ENCODE data around the gene MARS2. TPM values are rescaled to one million over a fixed set of nuclear protein-coding genes. Genes with fewer than 3 reads are reported as not detected.
"Not testable (repeated sequence)": the region's sequence is repeated elsewhere in the genome, so short reads cannot be mapped to it uniquely, and the experiment has no call there.

MARS2 gene
- total and polyA plus RNA-seq, 4 donors = 0.74 to 3.7 (median 2.5) TPM

GRCh38 chr2:197709140-197709539, 4.0 kb downstream of the MARS2 start:
- H3K27ac ChIP-seq (ENCODE audit: low read depth in 1 of 2, low read length in 2 of 2); H3K36me3 ChIP-seq (ENCODE audit: control insufficient read depth in 1 of 2, insufficient read depth in 2 of 2, low read length in 1 of 2); H3K4me1 ChIP-seq (ENCODE audit: control insufficient read depth in 1 of 2, insufficient read depth in 2 of 2, low read length in 2 of 2); H3K9me3 ChIP-seq (ENCODE audit: control insufficient read depth, low read length); H3K4me3 ChIP-seq (ENCODE audit: low read length in 2 of 2); ATAC-seq (ENCODE audit: low FRiP score); H3K27me3 ChIP-seq (ENCODE audit: control insufficient read depth in 1 of 2, insufficient read depth in 2 of 2, low read length in 1 of 2); DNase-seq: not testable (repeated sequence)
- WGBS, 2 donors = 92 to 93% methylated on average over 7 of the region's 7 CpGs
- intact Hi-C loops (cut with DNase I) = loop anchor here in 1 of 2 donors (2.0 to 10.0 kb wide), 4 partner anchors 68 to 588 kb away; partner anchors contain the start of genes COQ10B and HSPE1

DNA sequence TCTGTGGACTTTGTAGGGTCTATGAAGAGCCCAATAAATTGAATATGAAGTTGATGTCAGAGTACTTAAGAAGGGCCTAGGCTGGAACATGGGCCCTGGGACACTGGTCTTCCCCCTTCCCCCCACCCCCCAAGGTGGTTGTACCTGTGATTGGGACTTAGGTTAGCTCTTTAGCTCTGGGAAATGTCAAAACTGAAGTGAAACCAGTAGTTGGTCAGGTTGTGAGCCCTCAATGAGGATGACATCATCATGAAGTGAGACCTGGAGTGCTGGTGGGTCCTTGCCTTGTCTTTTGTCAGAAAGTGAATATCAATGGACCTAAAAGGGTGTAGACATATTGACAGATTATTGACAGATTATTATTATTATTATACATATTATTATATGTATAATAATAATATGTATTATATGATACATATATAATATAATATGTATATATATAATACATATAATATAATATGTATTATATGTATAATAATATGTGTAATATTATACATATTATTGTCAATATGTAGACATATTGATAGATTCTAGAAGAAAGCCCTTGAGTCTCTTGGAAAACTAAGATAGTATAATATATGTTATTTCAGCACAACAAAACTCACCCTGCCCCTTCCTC, 5.4 kb downstream of the MARS2 start:
- H3K9me3 ChIP-seq (ENCODE audit: control insufficient read depth, low read length) = no peaks in the 10 kb centered on the region
- no peaks in the 10 kb centered on the region for H3K27me3 ChIP-seq (ENCODE audit: control insufficient read depth in 1 of 2, insufficient read depth in 2 of 2, low read length in 1 of 2)
- H3K4me3 ChIP-seq (ENCODE audit: low read length in 2 of 2) = no peak overlapping the region
- no peak for DNase-seq
- peaks cover 0 to 5% of the 10 kb centered on the region in 2 donors for H3K4me1 ChIP-seq (ENCODE audit: control insufficient read depth in 1 of 2, insufficient read depth in 2 of 2, low read length in 2 of 2)
- ATAC-seq (ENCODE audit: low FRiP score) = no peak
- intact Hi-C loops (cut with DNase I) = no loop called here
- peaks cover 0 to 2% of the 10 kb centered on the region in 2 donors for H3K36me3 ChIP-seq (ENCODE audit: control insufficient read depth in 1 of 2, insufficient read depth in 2 of 2, low read length in 1 of 2)
- no peak overlapping the region for H3K27ac ChIP-seq (ENCODE audit: low read depth in 1 of 2, low read length in 2 of 2)

- intact Hi-C loops (cut with DNase I) = no loop called here
- Histone ChIP-seq H3K4me1 (ENCODE audit: control insufficient read depth in 1 of 2, insufficient read depth in 2 of 2, low read length in 2 of 2) (peaks cover 0 to 5% of the 10 kb centered on the region in 2 donors), H3K27me3 (ENCODE audit: control insufficient read depth in 1 of 2, insufficient read depth in 2 of 2, low read length in 1 of 2) (no peaks in the 10 kb centered on the region), H3K4me3 (ENCODE audit: low read length in 2 of 2) (no peak overlapping the region), H3K27ac (ENCODE audit: low read depth in 1 of 2, low read length in 2 of 2) (no peak overlapping the region), H3K9me3 (ENCODE audit: control insufficient read depth, low read length) (no peaks in the 10 kb centered on the region), H3K36me3 (ENCODE audit: control insufficient read depth in 1 of 2, insufficient read depth in 2 of 2, low read length in 1 of 2) (peaks cover 0 to 2% of the 10 kb centered on the region in 2 donors)
- DNase-seq (no peak), ATAC-seq (ENCODE audit: low FRiP score) (no peak)
These were observed 6.4 kb downstream of the MARS2 start for GRCh38 chr2:197711578-197711977.

DNA sequence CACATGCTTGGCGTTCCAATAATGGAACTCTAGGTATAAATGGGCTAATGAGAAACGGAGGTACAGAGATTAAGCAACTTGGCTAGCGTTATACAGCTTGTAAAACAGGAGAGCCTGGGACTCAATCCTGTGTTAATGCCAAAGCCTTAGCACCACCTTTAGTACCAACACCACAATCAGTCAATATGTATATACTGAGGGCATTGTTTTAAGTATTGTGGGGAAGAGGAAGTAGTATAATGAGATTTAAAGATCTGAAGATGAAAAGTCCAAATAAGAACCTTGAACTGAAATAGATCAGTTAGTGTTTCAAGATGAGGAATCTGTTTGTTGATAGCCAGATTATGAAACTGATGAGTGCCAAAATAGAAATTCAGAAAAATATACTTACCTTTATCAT, 8.1 kb downstream of the MARS2 start:
- ATAC-seq (ENCODE audit: low FRiP score) (no peak), DNase-seq (no peak)
- no peak overlapping the region for H3K4me3 ChIP-seq (ENCODE audit: low read length in 2 of 2)
- no peak overlapping the region for H3K27ac ChIP-seq (ENCODE audit: low read depth in 1 of 2, low read length in 2 of 2)
- WGBS, 2 donors = 93 to 94% methylated on average over 3 of the region's 3 CpGs
- no peaks in the 10 kb centered on the region for H3K27me3 ChIP-seq (ENCODE audit: control insufficient read depth in 1 of 2, insufficient read depth in 2 of 2, low read length in 1 of 2)
- intact Hi-C loops (cut with DNase I) = no loop called here
- peaks cover 0 to 2% of the 10 kb centered on the region in 2 donors for H3K36me3 ChIP-seq (ENCODE audit: control insufficient read depth in 1 of 2, insufficient read depth in 2 of 2, low read length in 1 of 2)
- peaks cover 0 to 2% of the 10 kb centered on the region in 2 donors for H3K4me1 ChIP-seq (ENCODE audit: control insufficient read depth in 1 of 2, insufficient read depth in 2 of 2, low read length in 2 of 2)
- H3K9me3 ChIP-seq (ENCODE audit: control insufficient read depth, low read length) = no peaks in the 10 kb centered on the region

DNA sequence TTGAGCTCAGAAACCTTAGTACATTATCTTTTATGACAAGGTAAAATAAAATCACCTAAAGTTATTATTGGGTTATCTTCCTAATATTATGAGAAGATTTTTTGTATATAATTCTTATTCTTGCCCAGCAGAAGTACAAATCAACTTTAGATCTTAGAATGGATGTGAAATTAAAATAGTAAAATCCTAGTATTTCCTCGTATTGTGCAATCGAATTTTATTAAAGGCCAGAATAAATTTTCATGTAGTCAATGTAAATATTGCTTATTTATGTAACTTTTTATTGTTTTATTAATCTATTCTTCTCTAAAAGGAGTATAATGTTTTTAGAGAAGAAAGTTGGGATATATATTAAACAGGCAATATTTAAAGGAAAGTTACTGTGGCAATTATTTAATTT, 12.7 kb downstream of the MARS2 start:
- DNase-seq (no peak), ATAC-seq (ENCODE audit: low FRiP score) (no peak)
- H3K4me1 ChIP-seq (ENCODE audit: control insufficient read depth in 1 of 2, insufficient read depth in 2 of 2, low read length in 2 of 2) = no peaks in the 10 kb centered on the region
- peaks cover 0 to 2% of the 10 kb centered on the region in 2 donors for H3K36me3 ChIP-seq (ENCODE audit: control insufficient read depth in 1 of 2, insufficient read depth in 2 of 2, low read length in 1 of 2)
- H3K27ac ChIP-seq (ENCODE audit: low read depth in 1 of 2, low read length in 2 of 2) = no peak overlapping the region
- H3K27me3 ChIP-seq (ENCODE audit: control insufficient read depth in 1 of 2, insufficient read depth in 2 of 2, low read length in 1 of 2) = no peaks in the 10 kb centered on the region
- intact Hi-C loops (cut with DNase I) = no loop called here
- no peaks in the 10 kb centered on the region for H3K9me3 ChIP-seq (ENCODE audit: control insufficient read depth, low read length)
- H3K4me3 ChIP-seq (ENCODE audit: low read length in 2 of 2) = no peak overlapping the region
- 91 to 93% methylated on average over 2 of the region's 2 CpGs for WGBS, 2 donors

DNA sequence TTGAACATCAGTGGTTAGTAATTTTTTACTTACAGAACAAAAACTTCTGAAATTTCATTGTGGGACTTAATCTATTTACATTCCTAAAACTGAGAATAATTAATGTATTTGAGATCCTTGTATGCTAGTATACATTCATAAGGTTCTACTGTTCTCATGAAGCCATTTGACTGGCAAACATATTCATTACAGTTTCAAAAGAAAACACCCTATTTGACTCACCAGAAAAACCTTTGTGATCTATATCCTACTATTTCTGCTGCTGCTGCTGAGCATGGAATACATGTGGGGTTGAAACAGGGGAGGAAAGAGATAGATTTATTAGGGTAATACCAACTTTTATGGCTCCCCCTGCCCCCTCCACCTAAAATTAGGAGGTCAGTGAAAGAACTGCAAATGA, 21.8 kb downstream of the MARS2 start:
- ATAC-seq (ENCODE audit: low FRiP score) = no peak
- intact Hi-C loops (cut with DNase I) = no loop called here
- no peak overlapping the region for H3K27ac ChIP-seq (ENCODE audit: low read depth in 1 of 2, low read length in 2 of 2)

GRCh38 chr2:197728555-197729544, 23.7 kb downstream of the MARS2 start:
- intact Hi-C loops (cut with DNase I); H3K4me3 ChIP-seq (ENCODE audit: low read length in 2 of 2); ATAC-seq (ENCODE audit: low FRiP score); H3K27ac ChIP-seq (ENCODE audit: low read depth in 1 of 2, low read length in 2 of 2); H3K36me3 ChIP-seq (ENCODE audit: control insufficient read depth in 1 of 2, insufficient read depth in 2 of 2, low read length in 1 of 2); H3K27me3 ChIP-seq (ENCODE audit: control insufficient read depth in 1 of 2, insufficient read depth in 2 of 2, low read length in 1 of 2); H3K9me3 ChIP-seq (ENCODE audit: control insufficient read depth, low read length); H3K4me1 ChIP-seq (ENCODE audit: control insufficient read depth in 1 of 2, insufficient read depth in 2 of 2, low read length in 2 of 2); DNase-seq: not testable (repeated sequence)
- WGBS, 2 donors = 85 to 90% methylated on average over 24 to 31 of the region's 32 CpGs

More for the DNA sequence above, 21.8 kb downstream of the MARS2 start:
- Histone ChIP-seq H3K4me3 (ENCODE audit: low read length in 2 of 2) (no peak overlapping the region), H3K4me1 (ENCODE audit: control insufficient read depth in 1 of 2, insufficient read depth in 2 of 2, low read length in 2 of 2) (no peaks in the 10 kb centered on the region), H3K27me3 (ENCODE audit: control insufficient read depth in 1 of 2, insufficient read depth in 2 of 2, low read length in 1 of 2) (no peaks in the 10 kb centered on the region), H3K9me3 (ENCODE audit: control insufficient read depth, low read length) (no peaks in the 10 kb centered on the region), H3K36me3 (ENCODE audit: control insufficient read depth in 1 of 2, insufficient read depth in 2 of 2, low read length in 1 of 2) (no peaks in the 10 kb centered on the region)
- DNase-seq = no peak

DNA sequence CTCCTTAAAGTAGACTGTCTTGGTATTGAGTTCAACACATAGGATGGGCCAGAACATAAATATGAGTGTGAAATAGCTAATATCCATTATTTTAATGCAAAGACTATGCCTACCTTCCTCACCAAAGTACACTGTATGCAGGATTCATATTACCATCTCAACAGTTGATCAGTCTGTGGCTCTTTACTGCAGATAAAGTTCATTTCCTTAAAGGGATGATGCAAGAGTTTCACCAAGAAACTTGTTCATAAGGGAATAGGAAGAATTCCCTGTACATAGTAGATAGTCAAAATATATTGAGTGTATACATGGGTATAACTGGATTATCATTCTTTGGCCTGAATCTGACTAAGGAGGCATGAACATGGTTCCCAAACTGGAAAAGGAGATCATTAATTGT, 35.0 kb downstream of the MARS2 start:
- ATAC-seq (ENCODE audit: low FRiP score) (no peak), DNase-seq (no peak)
- no peaks in the 10 kb centered on the region for H3K36me3 ChIP-seq (ENCODE audit: control insufficient read depth in 1 of 2, insufficient read depth in 2 of 2, low read length in 1 of 2)
- H3K9me3 ChIP-seq (ENCODE audit: control insufficient read depth, low read length) = no peaks in the 10 kb centered on the region
- H3K4me1 ChIP-seq (ENCODE audit: control insufficient read depth in 1 of 2, insufficient read depth in 2 of 2, low read length in 2 of 2) = no peaks in the 10 kb centered on the region
- intact Hi-C loops (cut with DNase I) = no loop called here
- H3K27ac ChIP-seq (ENCODE audit: low read depth in 1 of 2, low read length in 2 of 2) = no peak overlapping the region
- no peaks in the 10 kb centered on the region for H3K27me3 ChIP-seq (ENCODE audit: control insufficient read depth in 1 of 2, insufficient read depth in 2 of 2, low read length in 1 of 2)
- H3K4me3 ChIP-seq (ENCODE audit: low read length in 2 of 2) = no peak overlapping the region
